ENCODE data around the gene SLC35F6. TPM values are rescaled to one million over a fixed set of nuclear protein-coding genes. Genes with fewer than 3 reads are reported as not detected.

Gene SLC35F6
- total and polyA plus RNA-seq, 9 of the 15 experiments (the other 6 are each of a cell fraction or from before 2014, with no cell fraction given) = 11.9 to 47.3 (median 22.5) TPM

- Histone ChIP-seq H3K4me3 (no peak overlapping the region), H3K9ac (ENCODE audit: insufficient read depth in 1 of 2, low read depth in 2 of 2, low read length in 2 of 2) (no peak overlapping the region), H3K79me2 (ENCODE audit: control insufficient read depth, insufficient read depth, low read length) (no peaks in the 10 kb centered on the region), H3K27ac (ENCODE audit: extremely low read depth, low read depth, low read length) (no peak overlapping the region), H4K20me1 (replicated peaks; ENCODE audit: control insufficient read depth, insufficient read depth, low read length) (no peaks in the 10 kb centered on the region), H3K9me3 (replicated peaks; ENCODE audit: control insufficient read depth, insufficient read depth, low read depth, low read length) (no peaks in the 10 kb centered on the region), H3K9me1 (ENCODE audit: control insufficient read depth, insufficient read depth, low read length) (no peaks in the 10 kb centered on the region), H3K4me1 (replicated peaks in 1 of 2; ENCODE audit: control insufficient read depth in 2 of 2, insufficient read depth in 2 of 2, low read length in 2 of 2) (peaks cover 15 to 30% of the 10 kb centered on the region in 2 experiments), H3K4me2 (ENCODE audit: insufficient read depth, low read length) (no peak overlapping the region), H3K36me3 (ENCODE audit: control insufficient read depth, insufficient read depth, low read length) (no peaks in the 10 kb centered on the region), H3K27me3 (ENCODE audit: control insufficient read depth in 2 of 2, insufficient read depth in 2 of 2, low read length in 2 of 2) (peaks cover 3 to 28% of the 10 kb centered on the region in 2 experiments; a peak in 4 of 5 replicates), H2AFZ (ENCODE audit: low read depth, low read length) (no peak overlapping the region)
- in situ Hi-C loops (cut with MboI) (no loop called here), intact Hi-C loops (cut with micrococcal nuclease) (no loop called here)
- 83% methylated on average over 28 of the region's 101 CpGs for WGBS (ENCODE audit: insufficient coverage, low coverage, missing lambda C conversion rate)
- no TSS peak for BruUV-seq (replicated peaks)
- FAIRE-seq = no peak
- POLR2A ChIA-PET = interaction anchor here (0.7 to 0.9 kb wide), 2 partner anchors 9 to 19 kb away, joined by 3 read pairs; no protein-coding TSS in a partner anchor
- CTCF ChIA-PET (ENCODE audit: low intra/inter-chr PET ratio) = no interaction called here
- ATAC-seq = peak; percentile 39
- DNase-seq (ENCODE audit: extremely low read depth in 1 of 4, low spot score in 3 of 4) = peak in 2 of 4 experiments; percentile 55 to 57
- TF ChIP-seq, protein P1, sequence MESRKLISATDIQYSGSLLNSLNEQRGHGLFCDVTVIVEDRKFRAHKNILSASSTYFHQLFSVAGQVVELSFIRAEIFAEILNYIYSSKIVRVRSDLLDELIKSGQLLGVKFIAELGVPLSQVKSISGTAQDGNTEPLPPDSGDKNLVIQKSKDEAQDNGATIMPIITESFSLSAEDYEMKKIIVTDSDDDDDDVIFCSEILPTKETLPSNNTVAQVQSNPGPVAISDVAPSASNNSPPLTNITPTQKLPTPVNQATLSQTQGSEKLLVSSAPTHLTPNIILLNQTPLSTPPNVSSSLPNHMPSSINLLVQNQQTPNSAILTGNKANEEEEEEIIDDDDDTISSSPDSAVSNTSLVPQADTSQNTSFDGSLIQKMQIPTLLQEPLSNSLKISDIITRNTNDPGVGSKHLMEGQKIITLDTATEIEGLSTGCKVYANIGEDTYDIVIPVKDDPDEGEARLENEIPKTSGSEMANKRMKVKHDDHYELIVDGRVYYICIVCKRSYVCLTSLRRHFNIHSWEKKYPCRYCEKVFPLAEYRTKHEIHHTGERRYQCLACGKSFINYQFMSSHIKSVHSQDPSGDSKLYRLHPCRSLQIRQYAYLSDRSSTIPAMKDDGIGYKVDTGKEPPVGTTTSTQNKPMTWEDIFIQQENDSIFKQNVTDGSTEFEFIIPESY (CRISPR knock-in tag; IDR thresholded peaks at IDR 0.05) = peak; percentile 100
- TF ChIP-seq, protein P2, sequence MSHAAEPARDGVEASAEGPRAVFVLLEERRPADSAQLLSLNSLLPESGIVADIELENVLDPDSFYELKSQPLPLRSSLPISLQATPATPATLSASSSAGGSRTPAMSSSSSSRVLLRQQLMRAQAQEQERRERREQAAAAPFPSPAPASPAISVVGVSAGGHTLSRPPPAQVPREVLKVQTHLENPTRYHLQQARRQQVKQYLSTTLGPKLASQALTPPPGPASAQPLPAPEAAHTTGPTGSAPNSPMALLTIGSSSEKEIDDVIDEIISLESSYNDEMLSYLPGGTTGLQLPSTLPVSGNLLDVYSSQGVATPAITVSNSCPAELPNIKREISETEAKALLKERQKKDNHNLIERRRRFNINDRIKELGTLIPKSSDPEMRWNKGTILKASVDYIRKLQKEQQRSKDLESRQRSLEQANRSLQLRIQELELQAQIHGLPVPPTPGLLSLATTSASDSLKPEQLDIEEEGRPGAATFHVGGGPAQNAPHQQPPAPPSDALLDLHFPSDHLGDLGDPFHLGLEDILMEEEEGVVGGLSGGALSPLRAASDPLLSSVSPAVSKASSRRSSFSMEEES (CRISPR knock-in tag; IDR thresholded peaks at IDR 0.05) = no peak
- TF ChIP-seq CTCF (IDR thresholded peaks at IDR 0.05 in 2 of 3, conservative IDR thresholded peaks at IDR 0.05 in 1 of 3; ENCODE audit: insufficient read depth in 2 of 3, low read depth in 1 of 3, low read length in 3 of 3) (peak; percentile 25 to 53 (median 33); a peak in 3 of 6 replicates), ARHGAP35 (IDR thresholded peaks at IDR 0.05; ENCODE audit: partially characterized antibody) (no peak), ILK (tag; IDR thresholded peaks at IDR 0.05; ENCODE audit: borderline replicate concordance, low read depth) (no peak), STAT5A (IDR thresholded peaks at IDR 0.05; ENCODE audit: borderline replicate concordance, low read length) (no peak), ZFP36 (IDR thresholded peaks at IDR 0.05; ENCODE audit: low read depth, low read length, partially characterized antibody) (no peak), TCF7L2 (IDR thresholded peaks at IDR 0.05; ENCODE audit: low read depth, low read length) (no peak), KAT2B (IDR thresholded peaks at IDR 0.05; ENCODE audit: low read depth, low read length) (no peak), RAD21 (CRISPR knock-in tag; conservative IDR thresholded peaks at IDR 0.05 in 1 of 2, IDR thresholded peaks at IDR 0.05 in 1 of 2) (peak in 1 of 2 experiments; percentile 33; a peak in 2 of 4 replicates), CSDE1 (IDR thresholded peaks at IDR 0.05) (no peak)
- TF ChIP-seq, protein P3, sequence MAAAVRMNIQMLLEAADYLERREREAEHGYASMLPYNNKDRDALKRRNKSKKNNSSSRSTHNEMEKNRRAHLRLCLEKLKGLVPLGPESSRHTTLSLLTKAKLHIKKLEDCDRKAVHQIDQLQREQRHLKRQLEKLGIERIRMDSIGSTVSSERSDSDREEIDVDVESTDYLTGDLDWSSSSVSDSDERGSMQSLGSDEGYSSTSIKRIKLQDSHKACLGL (CRISPR knock-in tag; IDR thresholded peaks at IDR 0.05; ENCODE audit: borderline replicate concordance, poor library complexity, severe bottlenecking) = no peak
Observed at GRCh38 chr2:26727641-26728561, 36.2 kb upstream of the SLC35F6 start.

Measured in K562 (cell line).